ENCODE data around the gene ZNF407. TPM values are rescaled to one million over a fixed set of nuclear protein-coding genes. Genes with fewer than 3 reads are reported as not detected.
"Not testable (repeated sequence)": the region's sequence is repeated elsewhere in the genome, so short reads cannot be mapped to it uniquely, and the experiment has no call there.

The ZNF407 gene
- polyA plus RNA-seq, 6 donors from 2014 or later, result 1.6 to 9.5 (median 4.9) TPM

- Mint-ChIP-seq H3K36me3 (peaks cover 5 to 6% of the 10 kb centered on the region in 2 donors), H3K4me1 (peaks cover 9 to 27% (median 25%) of the 10 kb centered on the region in 3 donors), H3K4me3 (no peak overlapping the region), H3K9me3 (no peaks in the 10 kb centered on the region), H3K27ac (peak overlapping the region in 1 of 6 donors; percentile 52), H3K27me3 (no peaks in the 10 kb centered on the region)
- ATAC-seq (ENCODE audit: low read depth in 2 of 2) (no peak), DNase-seq (no peak)
Observed at GRCh38 chr18:74947875-74948274, 350.2 kb downstream of the ZNF407 start.

- Mint-ChIP-seq H3K27ac (peak overlapping the region in 3 of 6 donors; percentile 22 to 87 (median 28)), H3K36me3 (peaks cover 5 to 8% of the 10 kb centered on the region in 2 donors), H3K4me3 (no peak overlapping the region), H3K27me3 (no peaks in the 10 kb centered on the region), H3K4me1 (peaks cover 9 to 22% (median 21%) of the 10 kb centered on the region in 3 donors), H3K9me3 (no peaks in the 10 kb centered on the region)
- DNase-seq (no peak), ATAC-seq (ENCODE audit: low read depth in 2 of 2) (no peak)
Observed at GRCh38 chr18:74949611-74950010, 351.9 kb downstream of the ZNF407 start.

GRCh38 chr18:74950479-74950878 is 352.8 kb downstream of the ZNF407 start:
- H3K4me1 Mint-ChIP-seq, result peaks cover 9 to 22% (median 21%) of the 10 kb centered on the region in 3 donors
- H3K9me3 Mint-ChIP-seq, result no peaks in the 10 kb centered on the region
- H3K4me3 Mint-ChIP-seq, result peak overlapping the region in 3 of 8 donors; percentile 27 to 46 (median 36)
- peaks cover 5 to 8% of the 10 kb centered on the region in 2 donors for H3K36me3 Mint-ChIP-seq
- no peak for DNase-seq
- peak overlapping the region in 4 of 6 donors; percentile 28 to 87 (median 54) for H3K27ac Mint-ChIP-seq
- no peak for ATAC-seq (ENCODE audit: low read depth in 2 of 2)
- H3K27me3 Mint-ChIP-seq, result no peaks in the 10 kb centered on the region

- Mint-ChIP-seq H3K4me1 (peaks cover 9 to 22% (median 21%) of the 10 kb centered on the region in 3 donors), H3K27ac (peak overlapping the region in 3 of 6 donors; percentile 28 to 87 (median 74)), H3K36me3 (peaks cover 5 to 8% of the 10 kb centered on the region in 2 donors), H3K4me3 (peak overlapping the region in 5 of 8 donors; percentile 3 to 46 (median 37)), H3K9me3 (no peaks in the 10 kb centered on the region), H3K27me3 (no peaks in the 10 kb centered on the region)
- DNase-seq (peak; percentile 1), ATAC-seq (ENCODE audit: low read depth in 2 of 2) (peak; percentile 45 to 87)
Observed at GRCh38 chr18:74951165-74951760, 353.6 kb downstream of the ZNF407 start.

GRCh38 chr18:74957588-74958224 is 360.0 kb downstream of the ZNF407 start:
- Mint-ChIP-seq H3K36me3 (peaks cover 10 to 13% of the 10 kb centered on the region in 2 donors), H3K4me3 (no peak overlapping the region), H3K9me3 (no peaks in the 10 kb centered on the region), H3K4me1 (peaks cover 0 to 3% (median 0%) of the 10 kb centered on the region in 3 donors), H3K27ac (peak overlapping the region in 1 of 6 donors; percentile 6), H3K27me3 (no peaks in the 10 kb centered on the region)
- no peak for ATAC-seq (ENCODE audit: low read depth in 2 of 2)
- no peak for DNase-seq

GRCh38 chr18:74959216-74959615 is 361.5 kb downstream of the ZNF407 start:
- Mint-ChIP-seq H3K36me3 (peaks cover 9 to 10% of the 10 kb centered on the region in 2 donors), H3K4me3 (no peak overlapping the region), H3K9me3 (no peaks in the 10 kb centered on the region), H3K27ac (no peak overlapping the region), H3K4me1 (peaks cover 0 to 3% (median 0%) of the 10 kb centered on the region in 3 donors), H3K27me3 (no peaks in the 10 kb centered on the region)
- no peak for ATAC-seq (ENCODE audit: low read depth in 2 of 2)
- no peak for DNase-seq

- DNase-seq (no peak), ATAC-seq (ENCODE audit: low read depth in 2 of 2) (no peak)
- H3K9me3 Mint-ChIP-seq, result peaks cover 0 to 7% (median 2%) of the 10 kb centered on the region in 7 donors
- H3K4me3 Mint-ChIP-seq, result peak overlapping the region in 1 of 8 donors; percentile 79
- H3K36me3 Mint-ChIP-seq, result peaks cover 18 to 24% of the 10 kb centered on the region in 2 donors
- H3K27ac Mint-ChIP-seq, result no peak overlapping the region
- no peaks in the 10 kb centered on the region for H3K27me3 Mint-ChIP-seq
- H3K4me1 Mint-ChIP-seq, result peaks cover 0 to 3% (median 0%) of the 10 kb centered on the region in 3 donors
Observed at GRCh38 chr18:74961596-74961995, 363.9 kb downstream of the ZNF407 start.

- peaks cover 0 to 7% (median 2%) of the 10 kb centered on the region in 7 donors for H3K9me3 Mint-ChIP-seq
- DNase-seq, result no peak
- no peaks in the 10 kb centered on the region for H3K27me3 Mint-ChIP-seq
- ATAC-seq (ENCODE audit: low read depth in 2 of 2), result no peak
- peaks cover 0 to 3% (median 0%) of the 10 kb centered on the region in 3 donors for H3K4me1 Mint-ChIP-seq
- H3K36me3 Mint-ChIP-seq, result peaks cover 10 to 23% of the 10 kb centered on the region in 2 donors
- H3K27ac Mint-ChIP-seq, result peak overlapping the region in 1 of 6 donors; percentile 81
- H3K4me3 Mint-ChIP-seq, result no peak overlapping the region
Observed at GRCh38 chr18:74963820-74964446, 366.3 kb downstream of the ZNF407 start.

GRCh38 chr18:74965682-74966081 is 368.0 kb downstream of the ZNF407 start:
- ATAC-seq (ENCODE audit: low read depth in 2 of 2), result no peak
- Mint-ChIP-seq H3K4me1 (peaks cover 0 to 1% (median 0%) of the 10 kb centered on the region in 3 donors), H3K36me3 (peaks cover 10 to 23% of the 10 kb centered on the region in 2 donors), H3K27me3 (no peaks in the 10 kb centered on the region), H3K4me3 (no peak overlapping the region), H3K27ac (no peak overlapping the region), H3K9me3 (peaks cover 0 to 7% (median 2%) of the 10 kb centered on the region in 7 donors)
- no peak for DNase-seq

GRCh38 chr18:74967438-74967837 is 369.8 kb downstream of the ZNF407 start:
- H3K27ac Mint-ChIP-seq, result no peak overlapping the region

GRCh38 chr18:74967979-74968378 is 370.3 kb downstream of the ZNF407 start:
- Mint-ChIP-seq H3K4me3 (no peak overlapping the region), H3K9me3 (peaks cover 0 to 7% (median 2%) of the 10 kb centered on the region in 7 donors), H3K36me3 (peaks cover 10 to 17% of the 10 kb centered on the region in 2 donors), H3K27me3 (no peaks in the 10 kb centered on the region), H3K27ac (no peak overlapping the region), H3K4me1 (peaks cover 0 to 8% (median 2%) of the 10 kb centered on the region in 3 donors)
- DNase-seq (no peak), ATAC-seq (ENCODE audit: low read depth in 2 of 2) (no peak)

More at GRCh38 chr18:74967438-74967837, 369.8 kb downstream of the ZNF407 start:
- DNase-seq (no peak), ATAC-seq (ENCODE audit: low read depth in 2 of 2) (no peak)
- no peaks in the 10 kb centered on the region for H3K27me3 Mint-ChIP-seq
- H3K36me3 Mint-ChIP-seq, result peaks cover 10 to 17% of the 10 kb centered on the region in 2 donors
- peaks cover 0 to 8% (median 2%) of the 10 kb centered on the region in 3 donors for H3K4me1 Mint-ChIP-seq
- no peak overlapping the region for H3K4me3 Mint-ChIP-seq
- H3K9me3 Mint-ChIP-seq, result peaks cover 0 to 7% (median 2%) of the 10 kb centered on the region in 7 donors

GRCh38 chr18:74971358-74971757 is 373.7 kb downstream of the ZNF407 start:
- not testable (repeated sequence) for H3K36me3 Mint-ChIP-seq; H3K9me3 Mint-ChIP-seq; H3K4me1 Mint-ChIP-seq; H3K27ac Mint-ChIP-seq; ATAC-seq (ENCODE audit: low read depth in 2 of 2); DNase-seq; H3K27me3 Mint-ChIP-seq; H3K4me3 Mint-ChIP-seq

- H3K9me3 Mint-ChIP-seq; H3K27me3 Mint-ChIP-seq; H3K36me3 Mint-ChIP-seq; H3K27ac Mint-ChIP-seq; DNase-seq; H3K4me3 Mint-ChIP-seq; ATAC-seq (ENCODE audit: low read depth in 2 of 2); H3K4me1 Mint-ChIP-seq: not testable (repeated sequence)
Observed at GRCh38 chr18:74971776-74972175, 374.1 kb downstream of the ZNF407 start.
